Aorta (tissue), 5 donors: ENCODE data around the gene ITPR3. TPM values are rescaled to one million over a fixed set of nuclear protein-coding genes. Genes with fewer than 3 reads are reported as not detected.

Experiments used
- ATAC-seq: fragments of 200-7000 bp; cut with Tn5 transposase; one replicate; pipeline ENCODE4 v1.9.1; 2022; ENCODE audit warnings: moderate library complexity; ENCODE audit not compliant: low FRiP score
- DNase-seq, 2 donors: peaks; one replicate each; pipeline ENCODE4 v3.0.0-alpha.2; 2020
- H3K27ac ChIP-seq, 2 donors: one replicate each; pipeline ENCODE4 v1.5.1; 2013; ENCODE audit warnings: low read length in 2 of 2, mild to moderate bottlenecking in 2 of 2, moderate library complexity in 2 of 2, control low read depth in 1 of 2, inconsistent platforms in 1 of 2, low read depth in 1 of 2
- H3K27me3 ChIP-seq, 2 donors: one replicate each; pipeline ENCODE4 v1.6.1; 2013; ENCODE audit warnings: control low read depth in 1 of 2, low read length in 1 of 2, mild to moderate bottlenecking in 1 of 2, moderate library complexity in 1 of 2; ENCODE audit not compliant: insufficient read depth in 2 of 2, control insufficient read depth in 1 of 2
- H3K36me3 ChIP-seq, 2 donors: one replicate each; pipeline ENCODE4 v1.6.1; 2013; ENCODE audit warnings: control low read depth in 1 of 2, low read length in 1 of 2, mild to moderate bottlenecking in 1 of 2; ENCODE audit not compliant: insufficient read depth in 2 of 2, control insufficient read depth in 1 of 2
- H3K4me1 ChIP-seq, 2 donors: one replicate each; pipeline ENCODE4 v1.6.1; 2013; ENCODE audit warnings: low read length in 2 of 2, control low read depth in 1 of 2, mild to moderate bottlenecking in 1 of 2, moderate library complexity in 1 of 2; ENCODE audit not compliant: insufficient read depth in 2 of 2, control insufficient read depth in 1 of 2
- H3K4me3 ChIP-seq, 2 donors: one replicate each; pipeline ENCODE4 v1.5.1; 2013; ENCODE audit warnings: low read length in 2 of 2, control low read depth in 1 of 2, mild to moderate bottlenecking in 1 of 2
- H3K9me3 ChIP-seq: one replicate; pipeline ENCODE4 v1.6.1; 2013; ENCODE audit warnings: mild to moderate bottlenecking, low read length; ENCODE audit not compliant: control insufficient read depth
- WGBS, 2 donors: extraction: QIAGEN DNeasy Blood & Tissue Kit; methylation state at CpG; one replicate each; pipeline ENCODE4 v1.1.7; 2013; 5-methylcytosine and 5-hydroxymethylcytosine counted together
- intact Hi-C, 2 donors: fragments of 100-400 bp; cut with DNase I; formaldehyde crosslinking; loops; one replicate each; pipeline versions ENCODE4 v1.14.2 to v1.15.0; 2022
- polyA plus RNA-seq, 2 donors: library from polyadenylated mRNA; stranded (reverse); fragments of 200-250 nt; gene quantifications; one replicate each; pipeline ENCODE4 v1.2.3, GENCODE V29; 2013
- total RNA-seq, 2 donors: library from RNA; stranded (reverse); fragmentation: NEBNext Ultra II Directional; extraction: Animal tissue kit (Norgen Biotek cat#: 25700); gene quantifications; one replicate each; pipeline ENCODE4 v1.2.1, GENCODE V29; 2021
- donor health status: healthy with polysubstance abuse.
- donor health status: Bipolar disorder and iron deficiency.
- donor health status: DM: no; HTN: no; CAD: no.
- donor health status: DM: no; HTN: no; CAD: no.
- donor health status: DM: yes; HTN: yes; CAD: no.

ITPR3 gene
- total and polyA plus RNA-seq, 4 donors: 4.6 to 28.8 (median 9.5) TPM

DNA sequence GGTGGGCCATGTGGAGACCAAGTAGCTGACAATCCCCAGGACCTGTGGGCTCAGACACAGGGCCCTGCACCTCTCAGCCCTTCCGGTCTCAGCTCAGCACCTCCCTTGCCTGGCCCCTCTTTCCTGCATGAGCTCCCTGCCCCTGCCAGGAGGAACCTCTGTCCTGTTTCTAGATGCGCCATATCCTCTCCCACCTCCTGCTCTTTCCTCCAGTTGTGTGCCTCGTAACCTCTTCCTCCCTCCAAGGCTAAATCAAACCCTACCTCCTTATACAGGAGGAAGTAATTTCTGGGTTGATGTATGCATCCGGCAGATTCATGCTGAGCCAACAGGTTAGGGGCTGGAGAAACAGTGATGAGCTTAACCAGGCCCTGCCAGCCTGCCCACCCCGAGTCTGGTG is 30.9 kb downstream of the ITPR3 start:
- intact Hi-C loops: no loop called here
- DNase-seq: no peak
- H3K4me1 ChIP-seq: no peaks in the 10 kb centered on the region
- 81 to 88% methylated on average over 5 of the region's 5 CpGs for WGBS, 2 donors
- H3K4me3 ChIP-seq: no peak overlapping the region
- H3K9me3 ChIP-seq: no peaks in the 10 kb centered on the region
- no peak overlapping the region for H3K27ac ChIP-seq
- no peaks in the 10 kb centered on the region for H3K36me3 ChIP-seq
- no peaks in the 10 kb centered on the region for H3K27me3 ChIP-seq
- ATAC-seq: no peak

- ATAC-seq: no peak
- 38 to 50% methylated on average over 5 of the region's 5 CpGs for WGBS, 2 donors
- Histone ChIP-seq H3K4me3 (no peak overlapping the region), H3K4me1 (no peaks in the 10 kb centered on the region), H3K36me3 (no peaks in the 10 kb centered on the region), H3K27me3 (no peaks in the 10 kb centered on the region), H3K27ac (no peak overlapping the region), H3K9me3 (no peaks in the 10 kb centered on the region)
- DNase-seq: no peak
- intact Hi-C loops: no loop called here
Observed at GRCh38 chr6:33654831-33655554, 33.9 kb downstream of the ITPR3 start.

DNA sequence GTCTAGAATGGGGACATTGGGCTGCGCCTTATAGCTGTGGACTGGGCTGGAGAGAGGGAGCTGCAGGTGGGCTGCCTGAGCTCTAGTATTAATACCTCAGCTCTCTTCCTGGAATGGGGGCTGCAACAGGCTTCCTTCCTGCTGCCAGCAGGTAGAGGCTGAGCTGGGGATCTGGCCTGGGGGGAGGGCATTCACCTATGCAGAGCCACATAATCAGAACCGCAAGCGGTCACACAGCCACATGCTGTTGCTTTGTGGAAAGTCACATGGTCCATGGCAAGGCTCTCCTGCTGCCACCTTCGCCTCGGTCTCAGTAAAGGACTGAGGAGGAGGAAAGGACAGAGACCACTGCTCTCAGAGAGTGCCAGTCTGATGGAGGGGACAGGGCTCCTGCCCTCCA is 35.7 kb downstream of the ITPR3 start:
- WGBS, 2 donors: 52 to 75% methylated on average over 5 of the region's 5 CpGs
- intact Hi-C loops: no loop called here
- H3K27ac ChIP-seq: no peak overlapping the region

DNA sequence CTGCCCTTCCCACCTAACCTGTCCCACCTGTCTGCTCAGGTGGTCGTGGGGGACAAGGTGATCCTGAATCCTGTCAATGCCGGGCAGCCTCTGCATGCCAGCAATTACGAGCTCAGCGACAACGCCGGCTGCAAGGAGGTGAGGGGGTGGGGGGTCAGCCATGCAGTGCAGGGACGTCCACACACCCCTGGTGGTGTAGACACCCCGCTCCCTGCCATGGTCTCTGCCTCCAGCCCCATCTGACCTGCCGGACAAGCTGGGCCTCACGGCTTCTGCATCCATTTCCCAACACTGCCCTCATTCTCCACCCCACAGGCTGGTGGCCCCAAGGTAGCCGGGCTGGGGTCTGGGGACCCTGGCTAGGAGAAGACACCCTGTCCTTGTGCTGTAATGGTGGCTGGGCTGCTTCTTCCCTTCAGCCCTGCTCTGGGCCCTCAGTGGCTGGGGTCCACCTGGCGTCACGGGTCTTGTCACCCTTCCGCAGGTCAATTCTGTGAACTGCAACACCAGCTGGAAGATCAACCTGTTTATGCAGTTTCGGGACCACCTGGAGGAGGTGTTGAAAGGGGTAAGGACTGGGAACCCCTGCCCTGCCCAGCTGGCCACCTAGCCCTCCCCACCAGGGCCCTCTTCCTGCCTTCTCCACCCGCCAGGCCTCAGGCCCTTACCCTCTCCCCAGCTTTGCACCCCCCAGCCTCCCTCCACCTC is 38.0 kb downstream of the ITPR3 start:
- H3K27me3 ChIP-seq: no peaks in the 10 kb centered on the region
- intact Hi-C loops: no loop called here
- no peak overlapping the region for H3K4me3 ChIP-seq
- 83 to 88% methylated on average over 16 of the region's 16 CpGs for WGBS, 2 donors
- ATAC-seq (no peak), DNase-seq (no peak)
- no peaks in the 10 kb centered on the region for H3K36me3 ChIP-seq
- H3K9me3 ChIP-seq: no peaks in the 10 kb centered on the region
- no peaks in the 10 kb centered on the region for H3K4me1 ChIP-seq
- no peak overlapping the region for H3K27ac ChIP-seq

More for the DNA sequence above, 35.7 kb downstream of the ITPR3 start:
- Histone ChIP-seq H3K4me3 (no peak overlapping the region), H3K9me3 (no peaks in the 10 kb centered on the region), H3K27me3 (no peaks in the 10 kb centered on the region), H3K36me3 (no peaks in the 10 kb centered on the region), H3K4me1 (no peaks in the 10 kb centered on the region)
- ATAC-seq (no peak), DNase-seq (no peak)

DNA sequence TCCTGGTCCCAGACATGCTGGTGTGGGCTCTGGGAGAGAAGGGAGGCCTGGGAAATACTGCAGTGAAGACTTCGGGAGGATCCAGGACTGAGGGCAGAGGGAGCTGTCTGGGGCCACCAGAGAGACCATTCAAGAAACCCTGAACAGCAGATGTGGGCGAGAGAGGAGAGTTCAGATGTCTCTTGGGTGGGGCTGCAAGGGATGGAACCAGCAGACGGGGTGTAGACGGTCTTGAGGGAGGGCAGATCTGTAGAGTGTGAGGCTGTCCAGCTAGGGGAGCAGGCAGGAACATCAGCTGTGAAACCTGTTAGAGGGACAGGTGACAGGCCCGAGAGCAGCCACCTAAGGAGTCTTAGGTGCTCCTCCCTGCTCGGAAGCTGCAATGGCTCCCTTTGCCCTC is 38.9 kb downstream of the ITPR3 start:
- Histone ChIP-seq H3K9me3 (no peaks in the 10 kb centered on the region), H3K4me3 (no peak overlapping the region), H3K27ac (no peak overlapping the region), H3K4me1 (no peaks in the 10 kb centered on the region), H3K36me3 (no peaks in the 10 kb centered on the region), H3K27me3 (no peaks in the 10 kb centered on the region)
- WGBS, 2 donors: 80 to 85% methylated on average over 5 to 6 of the region's 6 CpGs
- DNase-seq (no peak), ATAC-seq (no peak)
- intact Hi-C loops: no loop called here

DNA sequence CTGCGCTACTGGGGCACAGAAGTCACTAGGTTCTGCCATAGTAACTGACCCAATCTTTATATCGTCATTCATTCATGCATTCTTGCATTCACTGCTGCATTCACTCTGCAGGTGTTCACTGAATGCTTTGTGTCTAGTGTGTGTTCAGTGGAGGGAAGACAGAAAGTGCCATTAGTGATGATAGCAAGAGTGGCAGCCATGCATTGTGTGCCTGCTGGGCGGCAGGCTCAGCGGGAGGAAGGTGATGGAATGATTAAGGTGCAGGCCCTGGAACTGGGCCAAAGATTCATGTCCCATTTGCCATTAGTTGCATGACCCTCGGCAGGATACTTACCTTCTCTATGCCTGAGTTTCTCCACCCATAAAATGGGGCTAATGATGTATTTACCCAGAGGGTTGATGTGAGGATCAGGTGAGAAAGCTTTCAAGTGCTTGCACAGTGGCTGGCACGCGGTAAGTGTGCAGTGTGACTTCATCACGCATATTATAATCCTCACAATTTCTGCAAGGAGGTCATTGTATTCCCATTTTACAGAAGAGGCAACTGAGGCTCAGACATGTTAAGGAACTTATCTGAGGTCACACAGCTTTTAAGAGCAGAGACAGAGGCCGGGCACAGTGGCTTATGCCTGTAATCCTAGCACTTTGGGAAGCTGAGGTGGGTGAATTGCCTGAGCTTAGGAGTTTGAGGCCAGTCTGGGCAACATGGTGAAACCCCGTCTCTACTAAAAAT is 40.1 kb downstream of the ITPR3 start:
- Histone ChIP-seq H3K27me3 (no peaks in the 10 kb centered on the region), H3K36me3 (no peaks in the 10 kb centered on the region), H3K4me1 (no peaks in the 10 kb centered on the region), H3K9me3 (no peaks in the 10 kb centered on the region), H3K4me3 (no peak overlapping the region), H3K27ac (no peak overlapping the region)
- ATAC-seq: no peak
- no peak for DNase-seq
- intact Hi-C loops: no loop called here
- WGBS, 2 donors: 81 to 84% methylated on average over 10 of the region's 10 CpGs

DNA sequence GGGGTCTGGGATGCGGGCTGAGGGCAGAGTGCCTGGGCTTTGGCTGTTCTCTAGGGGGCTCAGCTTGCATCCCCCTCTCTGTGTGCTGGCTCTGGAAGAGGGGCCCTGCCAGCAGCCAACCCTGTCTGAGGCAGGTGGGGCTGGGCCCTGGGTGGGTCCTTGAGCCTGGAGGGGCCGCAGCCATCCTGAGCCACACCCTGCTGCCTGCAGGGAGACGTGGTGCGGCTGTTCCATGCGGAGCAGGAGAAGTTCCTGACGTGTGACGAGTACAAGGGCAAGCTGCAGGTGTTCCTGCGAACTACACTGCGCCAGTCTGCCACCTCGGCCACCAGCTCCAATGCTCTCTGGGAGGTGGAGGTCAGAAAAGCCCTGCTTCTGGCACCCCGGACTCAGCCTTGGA is 41.2 kb downstream of the ITPR3 start:
- Histone ChIP-seq H3K36me3 (no peaks in the 10 kb centered on the region), H3K4me1 (no peaks in the 10 kb centered on the region), H3K27me3 (no peaks in the 10 kb centered on the region), H3K27ac (no peak overlapping the region), H3K4me3 (no peak overlapping the region), H3K9me3 (no peaks in the 10 kb centered on the region)
- 85 to 87% methylated on average over 11 of the region's 11 CpGs for WGBS, 2 donors
- intact Hi-C loops: no loop called here
- no peak for DNase-seq
- no peak for ATAC-seq

GRCh38 chr6:33663028-33663427 is 41.9 kb downstream of the ITPR3 start:
- no peaks in the 10 kb centered on the region for H3K4me1 ChIP-seq
- no peak overlapping the region for H3K4me3 ChIP-seq
- no peak for DNase-seq
- no peak for ATAC-seq
- H3K36me3 ChIP-seq: no peaks in the 10 kb centered on the region
- no peaks in the 10 kb centered on the region for H3K27me3 ChIP-seq
- whole genome bisulfite sequencing, 2 donors: 82 to 84% methylated on average over 5 of the region's 5 CpGs
- intact Hi-C loops: no loop called here
- H3K9me3 ChIP-seq: no peaks in the 10 kb centered on the region
- H3K27ac ChIP-seq: no peak overlapping the region
